BLaER1 (cell line): ENCODE results near the gene LYST.
"Not testable (repeated sequence)": the region's sequence is repeated elsewhere in the genome, so short reads cannot be mapped to it uniquely, and the experiment has no call there.

Experiments used
- H3K27ac ChIP-seq: shearing (Covaris generic); formaldehyde crosslinking; 2 replicates; pipeline ENCODE4 v1.8.1; 2022
- H3K27me3 ChIP-seq: shearing (Covaris generic); formaldehyde crosslinking; 2 replicates; pipeline ENCODE4 v1.8.1; 2022
- H3K36me3 ChIP-seq: shearing (Covaris generic); formaldehyde crosslinking; 2 replicates; pipeline ENCODE4 v1.8.1; 2022
- H3K4me1 ChIP-seq: shearing (Covaris generic); formaldehyde crosslinking; 2 replicates; pipeline ENCODE4 v1.8.1; 2022
- H3K4me2 ChIP-seq: shearing (Covaris generic); formaldehyde crosslinking; 2 replicates; pipeline ENCODE4 v1.8.1; 2022
- H3K4me3 ChIP-seq: shearing (Covaris generic); formaldehyde crosslinking; 2 replicates; pipeline ENCODE4 v1.8.1; 2022
- H3K9ac ChIP-seq: shearing (Covaris generic); formaldehyde crosslinking; 2 replicates; pipeline ENCODE4 v1.8.1; 2022
- H3K9me3 ChIP-seq: shearing (Covaris generic); formaldehyde crosslinking; 2 replicates; pipeline ENCODE4 v1.8.1; 2022
- H4K20me1 ChIP-seq: shearing (Covaris generic); formaldehyde crosslinking; 2 replicates; pipeline ENCODE4 v1.8.1; 2022
- Cebpa-rat ChIP-seq: shearing (Covaris generic); IDR thresholded peaks from 2 replicates; pipeline ENCODE4 v1.8.1; 2022

The LYST gene

DNA sequence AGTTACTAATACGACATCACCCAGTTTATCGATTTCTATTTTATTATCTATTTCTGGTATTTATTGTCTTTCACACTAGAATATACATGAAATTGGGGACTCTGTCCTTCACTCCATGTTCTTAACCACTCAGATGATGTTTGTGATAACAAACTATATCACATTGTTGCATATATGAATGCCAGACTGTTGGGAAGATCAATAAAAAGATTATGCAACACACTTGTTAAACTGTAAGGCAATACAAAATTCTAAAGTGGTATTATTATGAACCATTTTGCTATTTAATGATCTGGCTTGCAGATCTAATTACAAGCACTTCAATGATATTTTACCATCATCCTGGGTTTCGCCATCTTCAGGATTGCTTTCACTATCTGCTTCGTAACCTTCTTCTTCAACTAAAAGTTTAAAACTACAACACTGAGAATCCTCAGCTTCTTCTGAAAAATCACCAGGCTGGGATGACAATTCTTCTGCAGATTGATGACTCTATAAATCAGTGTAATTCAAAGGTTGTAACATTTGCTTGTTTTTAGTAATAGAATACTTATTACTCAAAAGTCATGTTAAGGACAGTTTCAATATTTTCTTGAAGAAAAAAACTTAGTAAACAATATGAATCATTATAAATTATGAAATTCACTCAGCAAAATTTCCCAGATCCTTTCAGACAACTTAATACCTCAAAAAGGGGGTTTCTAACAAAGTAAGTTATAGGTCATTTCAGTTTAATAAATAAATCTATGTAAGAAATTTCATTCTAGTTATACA is 63.9 kb downstream of the LYST start:
- Histone ChIP-seq H3K4me2 (no peak overlapping the region), H4K20me1 (no peaks in the 10 kb centered on the region), H3K36me3 (no peaks in the 10 kb centered on the region; the same call in 1 of the 2 replicates), H3K27me3 (no peaks in the 10 kb centered on the region), H3K9ac (no peak overlapping the region), H3K4me3 (no peak overlapping the region), H3K27ac (no peak overlapping the region), H3K4me1 (no peaks in the 10 kb centered on the region), H3K9me3 (no peaks in the 10 kb centered on the region)
- TF ChIP-seq Cebpa-rat: no peak

DNA sequence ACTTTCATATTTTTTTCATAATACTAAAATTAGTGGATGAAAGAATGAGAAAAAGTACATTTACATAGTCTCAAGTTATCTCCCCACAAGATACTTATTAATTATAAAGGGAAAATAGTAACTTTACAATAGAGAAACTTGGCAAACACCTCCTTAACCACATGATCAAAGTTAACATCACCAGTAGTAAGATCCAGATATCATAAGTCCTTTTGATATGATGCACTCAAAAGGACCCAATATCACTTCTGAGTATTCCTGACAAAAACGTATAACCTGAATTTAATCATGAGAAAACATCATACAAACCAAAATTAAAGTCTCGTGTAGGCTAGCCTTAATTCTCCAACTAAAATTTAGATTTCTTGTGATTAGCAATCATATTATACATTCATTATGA is 67.4 kb downstream of the LYST start:
- no peaks in the 10 kb centered on the region for H4K20me1 ChIP-seq
- H3K9ac ChIP-seq: no peak overlapping the region
- H3K27me3 ChIP-seq: no peaks in the 10 kb centered on the region
- H3K4me2 ChIP-seq: no peak overlapping the region
- no peak for TF ChIP-seq Cebpa-rat
- H3K4me1 ChIP-seq: no peaks in the 10 kb centered on the region
- no peak overlapping the region for H3K27ac ChIP-seq
- peaks cover 15% of the 10 kb centered on the region for H3K9me3 ChIP-seq
- peaks cover 10% of the 10 kb centered on the region for H3K36me3 ChIP-seq
- H3K4me3 ChIP-seq: no peak overlapping the region

DNA sequence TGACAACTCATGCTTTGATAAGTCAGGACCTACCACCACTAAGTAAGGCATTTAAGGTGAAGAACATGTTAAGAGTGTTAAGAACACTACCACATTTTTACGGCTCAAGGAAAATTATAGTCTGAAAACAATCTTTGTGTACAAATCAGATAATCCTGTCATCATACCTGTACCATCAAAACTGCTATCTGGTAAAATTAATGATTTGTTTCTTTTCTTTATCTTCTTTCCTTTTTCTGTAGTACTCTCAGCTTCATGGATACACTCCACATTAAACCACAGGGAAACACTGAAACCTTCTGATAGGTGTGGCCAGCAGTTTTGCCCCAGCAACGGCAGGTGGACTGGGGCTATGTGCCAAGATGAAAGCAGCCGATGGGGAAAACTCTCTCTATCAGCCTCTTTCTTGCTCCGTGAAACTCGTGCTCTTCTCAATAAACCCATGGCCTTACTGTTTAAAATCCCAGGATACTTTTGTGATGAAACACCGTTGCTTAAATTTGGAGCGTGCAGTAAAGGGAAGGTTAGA is 75.1 kb downstream of the LYST start:
- H3K4me2 ChIP-seq: no peak overlapping the region

DNA sequence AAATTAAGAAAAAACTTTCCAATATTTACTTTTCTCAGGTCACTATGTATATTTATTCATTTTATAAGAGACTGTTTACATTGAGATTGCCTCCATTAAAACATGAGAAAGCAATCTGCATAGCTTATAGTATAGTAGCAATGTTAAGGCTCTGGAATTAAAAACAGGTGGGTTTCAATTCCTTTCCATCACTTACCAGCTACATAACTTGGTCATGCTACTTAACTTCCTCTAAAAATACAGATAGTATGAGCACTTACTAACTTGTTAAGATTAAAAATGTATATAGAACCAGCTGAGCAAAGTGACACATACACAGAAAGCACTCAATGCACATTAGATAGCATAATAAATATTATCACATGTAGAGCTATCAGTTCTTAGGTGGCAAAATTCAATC is 76.6 kb downstream of the LYST start:
- TF ChIP-seq Cebpa-rat: no peak
- Histone ChIP-seq H4K20me1 (no peaks in the 10 kb centered on the region), H3K9ac (no peak overlapping the region), H3K4me3 (no peak overlapping the region), H3K4me2 (no peak overlapping the region), H3K9me3 (peaks cover 2% of the 10 kb centered on the region; the same call in 1 of the 2 replicates), H3K27me3 (no peaks in the 10 kb centered on the region), H3K4me1 (no peaks in the 10 kb centered on the region), H3K36me3 (peaks cover 7% of the 10 kb centered on the region), H3K27ac (no peak overlapping the region)

More for the DNA sequence above, 75.1 kb downstream of the LYST start:
- Histone ChIP-seq H3K27ac (no peak overlapping the region), H3K36me3 (peaks cover 15% of the 10 kb centered on the region), H4K20me1 (no peaks in the 10 kb centered on the region), H3K4me1 (no peaks in the 10 kb centered on the region), H3K9ac (no peak overlapping the region), H3K27me3 (no peaks in the 10 kb centered on the region), H3K9me3 (peaks cover 13% of the 10 kb centered on the region), H3K4me3 (no peak overlapping the region)
- no peak for TF ChIP-seq Cebpa-rat

DNA sequence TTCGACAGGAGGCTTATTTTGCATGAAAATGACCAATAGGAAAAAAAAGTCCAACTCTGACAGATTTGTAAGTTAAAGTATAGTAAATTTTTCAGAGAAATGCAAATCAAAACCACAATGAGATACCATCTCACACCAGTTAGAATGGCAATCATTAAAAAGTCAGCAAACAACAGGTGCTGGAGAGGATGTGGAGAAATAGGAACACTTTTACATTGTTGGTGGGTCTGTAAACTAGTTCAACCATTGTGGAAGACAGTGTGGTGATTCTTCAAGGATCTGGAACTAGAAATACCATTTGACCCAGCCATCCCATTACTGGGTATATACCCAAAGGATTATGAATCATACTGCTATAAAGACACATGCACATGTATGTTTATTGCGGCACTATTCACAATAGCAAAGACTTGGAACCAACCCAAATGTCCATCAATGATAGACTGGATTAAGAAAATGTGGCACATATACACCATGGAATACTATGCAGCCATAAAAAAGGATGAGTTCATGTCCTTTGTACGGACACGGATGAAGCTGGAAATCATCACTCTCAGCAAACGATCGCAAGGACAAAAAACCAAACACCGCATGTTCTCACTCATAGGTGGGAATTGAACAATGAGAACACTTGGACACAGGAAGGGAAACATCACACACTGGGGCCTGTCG is 80.3 kb downstream of the LYST start:
- not testable (repeated sequence) for H3K27me3 ChIP-seq

DNA sequence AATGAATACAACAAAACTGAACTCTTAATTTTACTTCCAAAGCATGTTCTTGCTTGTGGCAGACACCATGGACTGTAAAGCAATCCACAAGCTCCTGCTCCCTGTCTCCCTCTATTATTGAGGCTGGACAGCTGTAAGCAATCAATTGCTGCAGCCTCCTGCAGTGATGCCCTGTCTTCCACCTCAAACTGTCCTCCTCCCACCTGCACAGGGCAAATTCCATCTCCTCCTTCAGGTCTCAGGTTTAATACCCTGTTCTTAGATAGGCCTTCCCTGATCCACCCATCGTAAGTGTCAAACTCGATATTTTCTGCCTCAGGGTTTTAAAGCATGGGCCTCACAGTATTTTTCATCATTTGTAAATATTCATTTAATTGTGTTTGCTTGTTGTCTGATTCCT is 81.8 kb downstream of the LYST start:
- H3K4me3 ChIP-seq: no peak overlapping the region
- H3K4me2 ChIP-seq: no peak overlapping the region
- H3K27me3 ChIP-seq: no peaks in the 10 kb centered on the region
- no peaks in the 10 kb centered on the region for H3K9me3 ChIP-seq
- no peaks in the 10 kb centered on the region for H3K36me3 ChIP-seq
- no peak overlapping the region for H3K9ac ChIP-seq
- no peak overlapping the region for H3K27ac ChIP-seq
- TF ChIP-seq Cebpa-rat: no peak
- no peaks in the 10 kb centered on the region for H4K20me1 ChIP-seq
- peaks cover 3% of the 10 kb centered on the region for H3K4me1 ChIP-seq

More for the DNA sequence above, 80.3 kb downstream of the LYST start:
- not testable (repeated sequence) for H4K20me1 ChIP-seq, H3K4me2 ChIP-seq, H3K36me3 ChIP-seq, H3K4me3 ChIP-seq, H3K27ac ChIP-seq, H3K9ac ChIP-seq, H3K4me1 ChIP-seq, H3K9me3 ChIP-seq

DNA sequence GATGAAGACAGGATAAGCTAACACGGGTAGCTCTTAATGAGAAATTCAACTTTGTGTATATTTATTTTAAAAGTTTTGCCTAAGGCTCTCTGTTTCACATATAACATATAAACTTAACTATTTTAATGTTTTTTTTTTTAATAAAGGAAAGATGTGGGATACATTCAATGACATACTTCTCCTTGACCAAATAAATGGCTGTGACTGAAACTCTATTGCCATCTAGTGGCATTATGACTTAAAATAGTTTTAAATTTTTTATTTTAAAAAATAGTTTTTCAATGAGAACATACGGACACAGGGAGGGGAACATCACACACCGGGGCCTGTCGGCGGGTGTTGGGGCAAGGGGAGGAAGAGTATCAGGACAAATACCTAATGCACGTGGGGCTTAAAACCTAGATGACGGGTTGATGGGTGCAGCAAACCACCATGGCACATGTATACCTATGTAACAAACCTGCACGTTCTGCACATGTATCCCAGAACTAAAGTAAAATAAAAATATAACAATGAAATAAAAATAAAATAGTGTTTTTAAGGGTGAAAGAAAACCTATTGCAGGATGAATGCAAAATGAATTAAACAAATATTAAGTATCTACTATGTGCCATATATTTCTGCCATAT is 83.4 kb downstream of the LYST start:
- H3K9ac ChIP-seq: no peak overlapping the region
- H3K9me3 ChIP-seq: no peaks in the 10 kb centered on the region
- H3K27me3 ChIP-seq: no peaks in the 10 kb centered on the region
- TF ChIP-seq Cebpa-rat: no peak
- H3K27ac ChIP-seq: no peak overlapping the region
- no peak overlapping the region for H3K4me3 ChIP-seq
- H3K36me3 ChIP-seq: no peaks in the 10 kb centered on the region; the same call in 1 of the 2 replicates
- no peak overlapping the region for H3K4me2 ChIP-seq
- H3K4me1 ChIP-seq: peaks cover 6% of the 10 kb centered on the region
- H4K20me1 ChIP-seq: no peaks in the 10 kb centered on the region

DNA sequence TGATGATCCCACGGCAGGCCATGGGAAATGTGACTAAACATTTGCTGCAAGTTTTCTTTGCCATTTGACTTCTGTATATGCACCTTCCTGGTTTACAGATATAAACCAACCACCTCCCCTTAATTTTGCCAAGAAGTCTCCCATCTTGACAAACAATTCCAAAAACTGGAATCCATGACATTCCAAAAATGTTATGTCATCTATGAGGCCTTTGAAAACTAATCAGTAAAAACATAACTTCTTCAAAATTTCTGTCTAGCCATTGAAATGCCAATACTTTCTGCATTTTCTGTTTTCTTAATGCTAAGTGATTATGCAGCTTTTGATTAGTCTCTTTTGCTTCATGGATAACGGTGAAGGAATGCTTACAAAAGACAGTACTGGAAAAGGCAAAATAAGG is 84.1 kb downstream of the LYST start:
- H3K4me2 ChIP-seq: no peak overlapping the region
- H3K4me1 ChIP-seq: peaks cover 6% of the 10 kb centered on the region
- no peak for TF ChIP-seq Cebpa-rat
- H3K27ac ChIP-seq: no peak overlapping the region
- no peak overlapping the region for H3K9ac ChIP-seq
- H3K4me3 ChIP-seq: no peak overlapping the region
- H3K9me3 ChIP-seq: no peaks in the 10 kb centered on the region
- H4K20me1 ChIP-seq: no peaks in the 10 kb centered on the region
- no peaks in the 10 kb centered on the region for H3K27me3 ChIP-seq
- no peaks in the 10 kb centered on the region; the same call in 1 of the 2 replicates for H3K36me3 ChIP-seq

DNA sequence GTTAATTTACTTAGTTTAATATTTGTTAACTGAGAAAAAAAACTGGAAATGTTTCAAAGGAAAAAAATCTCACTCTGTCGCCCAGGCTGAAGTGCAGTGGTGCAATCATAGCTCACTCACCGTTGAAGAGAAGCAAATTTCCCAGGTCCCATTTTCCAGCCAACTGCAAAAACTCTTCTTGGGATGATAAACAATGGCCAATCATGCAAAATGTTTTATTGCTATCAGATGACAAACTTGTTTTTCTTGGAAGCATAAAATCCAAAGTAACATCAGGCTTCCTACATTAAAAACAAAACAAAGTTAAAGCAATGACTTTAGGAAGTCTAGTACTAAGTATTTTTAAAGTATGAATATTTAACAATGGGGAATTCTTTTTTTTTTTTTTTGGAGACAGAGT is 84.9 kb downstream of the LYST start:
- Histone ChIP-seq H3K4me2 (no peak overlapping the region), H3K27me3 (no peaks in the 10 kb centered on the region), H3K36me3 (no peaks in the 10 kb centered on the region; the same call in 1 of the 2 replicates), H3K9ac (no peak overlapping the region), H4K20me1 (no peaks in the 10 kb centered on the region), H3K27ac (no peak overlapping the region), H3K4me1 (peaks cover 6% of the 10 kb centered on the region), H3K9me3 (no peaks in the 10 kb centered on the region), H3K4me3 (no peak overlapping the region)
- no peak for TF ChIP-seq Cebpa-rat

DNA sequence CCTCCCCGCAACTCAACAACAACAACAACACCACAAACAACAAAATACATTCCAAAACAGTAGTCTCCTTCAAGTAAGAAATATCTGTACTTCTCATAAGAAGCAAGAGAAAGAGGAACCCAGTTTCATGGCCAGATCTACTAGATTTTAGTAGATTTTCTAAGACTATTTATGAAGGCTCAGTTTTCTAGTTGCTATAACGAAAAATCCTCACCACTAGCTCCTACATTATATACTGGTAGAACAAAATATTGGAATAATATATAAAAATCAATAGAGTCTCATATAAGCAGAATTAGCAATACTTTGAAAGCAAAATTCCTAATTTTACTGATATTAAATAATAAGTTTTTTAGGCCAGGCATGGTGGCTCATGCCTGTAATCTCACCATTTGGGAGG is 86.9 kb downstream of the LYST start:
- no peak overlapping the region for H3K27ac ChIP-seq
- peak overlapping the region; percentile 53 for H3K4me2 ChIP-seq

More for the DNA sequence above, 86.9 kb downstream of the LYST start:
- no peak overlapping the region for H3K4me3 ChIP-seq
- H3K9me3 ChIP-seq: no peaks in the 10 kb centered on the region
- no peak overlapping the region for H3K9ac ChIP-seq
- no peak for TF ChIP-seq Cebpa-rat
- peaks cover 6% of the 10 kb centered on the region for H3K4me1 ChIP-seq
- H4K20me1 ChIP-seq: no peaks in the 10 kb centered on the region
- no peaks in the 10 kb centered on the region for H3K27me3 ChIP-seq
- H3K36me3 ChIP-seq: no peaks in the 10 kb centered on the region; the same call in 1 of the 2 replicates
